K562 (cell line): ENCODE results near the gene SEC23B. TPM values are rescaled to one million over a fixed set of nuclear protein-coding genes. Genes with fewer than 3 reads are reported as not detected.

Experiments
- BRD9 ChIP-seq: fragments of 450-650 bp; IDR thresholded peaks from 2 replicates; pipeline ENCODE4 v1.6.1; 2018; ENCODE audit warnings: low read depth; ENCODE audit not compliant: partially characterized antibody
- CHD2 ChIP-seq: IDR thresholded peaks from 2 replicates; pipeline ENCODE4 v1.6.1; 2011; ENCODE audit warnings: low read depth, low read length
- EP300 ChIP-seq: IDR thresholded peaks from 2 replicates; pipeline ENCODE4 v1.6.1; 2012; ENCODE audit warnings: low read length, improper control_type of control experiment
- EWSR1 ChIP-seq: fragments of 450-650 bp; IDR thresholded peaks from 2 replicates; pipeline ENCODE4 v1.6.1; 2018; ENCODE audit warnings: borderline replicate concordance, mild to moderate bottlenecking, low read depth, moderate library complexity; ENCODE audit not compliant: partially characterized antibody
- IRF2 ChIP-seq: sonication (generic); formaldehyde crosslinking; IDR thresholded peaks from 2 replicates; pipeline ENCODE4 v1.8.1; 2022; ENCODE audit warnings: mild to moderate bottlenecking, missing genetic modification reagents
- NFRKB ChIP-seq: fragments of 450-650 bp; IDR thresholded peaks from 2 replicates; pipeline ENCODE4 v1.6.1; 2016; ENCODE audit warnings: low read depth
- RBFOX2 ChIP-seq: fragments of 200-400 bp; formaldehyde crosslinking; IDR thresholded peaks from 2 replicates; pipeline ENCODE4 v1.6.1; 2017; ENCODE audit warnings: low read depth, mild to moderate bottlenecking, low read length, moderate library complexity
- SMARCC2 ChIP-seq: fragments of 450-650 bp; IDR thresholded peaks from 2 replicates; pipeline ENCODE4 v1.6.1; 2017; ENCODE audit warnings: antibody characterized with exemption, moderate library complexity, mild to moderate bottlenecking, low read depth
- SUPT5H ChIP-seq: fragments of 450-650 bp; IDR thresholded peaks from 2 replicates; pipeline ENCODE4 v1.6.1; 2016
- polyA plus RNA-seq, 8 experiments: library from polyadenylated mRNA; depleted of rRNA in 4 of 8; stranded (reverse) in 5 of 8; unstranded in 3 of 8; fragments of >200 nt; fragmentation: Nextera tagmentation in 2 of 8; fragmentation: Illumina TruSeq in 1 of 8; extraction: Ambion mirVana in 2 of 8; extraction: Trizol in 1 of 8; gene quantifications; 2 replicates each; pipeline versions ENCODE4 v1.2.1 to v1.2.3, GENCODE V29; 2011 to 2014; ENCODE audit warnings: inconsistent platforms in 1 of 8, missing spikeins in 1 of 8
- total RNA-seq, 7 experiments: library from RNA; depleted of rRNA in 6 of 7; stranded (reverse); fragments of >200 nt in 6 of 7; fragmentation: Illumina TruSeq in 2 of 7; extraction: Trizol in 2 of 7; gene quantifications; 2 replicates each; pipeline versions ENCODE4 v1.2.1 to v1.2.3, GENCODE V29; 2011 to 2021; ENCODE audit warnings: low replicate concordance in 1 of 7
- TF ChIP-seq, protein P1 (sequence below): sonication (generic); formaldehyde crosslinking; IDR thresholded peaks from 2 replicates; pipeline ENCODE4 v1.8.0; 2022; ENCODE audit warnings: missing genetic modification reagents, mild to moderate bottlenecking, moderate library complexity, borderline replicate concordance
- TF ChIP-seq, protein P2 (sequence below): fragments of 450-650 bp; IDR thresholded peaks from 2 replicates; pipeline ENCODE4 v1.6.1; 2017; ENCODE audit warnings: mild to moderate bottlenecking, moderate library complexity
- TF ChIP-seq, protein P3 (sequence below): sonication (generic); formaldehyde crosslinking; IDR thresholded peaks from 2 replicates; pipeline ENCODE4 v1.8.1; 2022; ENCODE audit warnings: missing genetic modification reagents
- TF ChIP-seq, protein P4 (sequence below), 2 experiments: fragments of 450-650 bp in 1 of 2; sonication (generic) in 1 of 2; formaldehyde crosslinking; conservative IDR thresholded peaks; 2 replicates each; pipeline versions ENCODE4 v1.4.0 to v1.8.1; 2020 to 2022; ENCODE audit warnings: mild to moderate bottlenecking in 1 of 2, missing genetic modification reagents in 1 of 2

Gene SEC23B
- total and polyA plus RNA-seq, 9 of the 15 experiments (the other 6 are each of a cell fraction or from before 2014, with no cell fraction given): 31.7 to 70.2 (median 38.5) TPM

- TF ChIP-seq CHD2: peak; percentile 78
- TF ChIP-seq IRF2: no peak
- TF ChIP-seq, protein P1, sequence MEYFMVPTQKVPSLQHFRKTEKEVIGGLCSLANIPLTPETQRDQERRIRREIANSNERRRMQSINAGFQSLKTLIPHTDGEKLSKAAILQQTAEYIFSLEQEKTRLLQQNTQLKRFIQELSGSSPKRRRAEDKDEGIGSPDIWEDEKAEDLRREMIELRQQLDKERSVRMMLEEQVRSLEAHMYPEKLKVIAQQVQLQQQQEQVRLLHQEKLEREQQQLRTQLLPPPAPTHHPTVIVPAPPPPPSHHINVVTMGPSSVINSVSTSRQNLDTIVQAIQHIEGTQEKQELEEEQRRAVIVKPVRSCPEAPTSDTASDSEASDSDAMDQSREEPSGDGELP (CRISPR knock-in tag): peak; percentile 78
- no peak for TF ChIP-seq SMARCC2
- TF ChIP-seq SUPT5H: peak; percentile 81
- no peak for TF ChIP-seq BRD9
- peak; percentile 95 for TF ChIP-seq RBFOX2
- TF ChIP-seq, protein P2, sequence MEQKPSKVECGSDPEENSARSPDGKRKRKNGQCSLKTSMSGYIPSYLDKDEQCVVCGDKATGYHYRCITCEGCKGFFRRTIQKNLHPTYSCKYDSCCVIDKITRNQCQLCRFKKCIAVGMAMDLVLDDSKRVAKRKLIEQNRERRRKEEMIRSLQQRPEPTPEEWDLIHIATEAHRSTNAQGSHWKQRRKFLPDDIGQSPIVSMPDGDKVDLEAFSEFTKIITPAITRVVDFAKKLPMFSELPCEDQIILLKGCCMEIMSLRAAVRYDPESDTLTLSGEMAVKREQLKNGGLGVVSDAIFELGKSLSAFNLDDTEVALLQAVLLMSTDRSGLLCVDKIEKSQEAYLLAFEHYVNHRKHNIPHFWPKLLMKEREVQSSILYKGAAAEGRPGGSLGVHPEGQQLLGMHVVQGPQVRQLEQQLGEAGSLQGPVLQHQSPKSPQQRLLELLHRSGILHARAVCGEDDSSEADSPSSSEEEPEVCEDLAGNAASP: no peak
- TF ChIP-seq EWSR1: no peak
- TF ChIP-seq NFRKB: peak; percentile 96
- TF ChIP-seq, protein P3, sequence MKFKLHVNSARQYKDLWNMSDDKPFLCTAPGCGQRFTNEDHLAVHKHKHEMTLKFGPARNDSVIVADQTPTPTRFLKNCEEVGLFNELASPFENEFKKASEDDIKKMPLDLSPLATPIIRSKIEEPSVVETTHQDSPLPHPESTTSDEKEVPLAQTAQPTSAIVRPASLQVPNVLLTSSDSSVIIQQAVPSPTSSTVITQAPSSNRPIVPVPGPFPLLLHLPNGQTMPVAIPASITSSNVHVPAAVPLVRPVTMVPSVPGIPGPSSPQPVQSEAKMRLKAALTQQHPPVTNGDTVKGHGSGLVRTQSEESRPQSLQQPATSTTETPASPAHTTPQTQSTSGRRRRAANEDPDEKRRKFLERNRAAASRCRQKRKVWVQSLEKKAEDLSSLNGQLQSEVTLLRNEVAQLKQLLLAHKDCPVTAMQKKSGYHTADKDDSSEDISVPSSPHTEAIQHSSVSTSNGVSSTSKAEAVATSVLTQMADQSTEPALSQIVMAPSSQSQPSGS (CRISPR knock-in tag): peak; percentile 52; the same call in 1 of the 2 replicates
- TF ChIP-seq, protein P4, sequence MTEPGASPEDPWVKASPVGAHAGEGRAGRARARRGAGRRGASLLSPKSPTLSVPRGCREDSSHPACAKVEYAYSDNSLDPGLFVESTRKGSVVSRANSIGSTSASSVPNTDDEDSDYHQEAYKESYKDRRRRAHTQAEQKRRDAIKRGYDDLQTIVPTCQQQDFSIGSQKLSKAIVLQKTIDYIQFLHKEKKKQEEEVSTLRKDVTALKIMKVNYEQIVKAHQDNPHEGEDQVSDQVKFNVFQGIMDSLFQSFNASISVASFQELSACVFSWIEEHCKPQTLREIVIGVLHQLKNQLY (CRISPR knock-in tag; conservative IDR thresholded peaks at IDR 0.05): no peak
- no peak for TF ChIP-seq EP300
Observed at GRCh38 chr20:18507218-18508191, at the start of gene SEC23B (continued).
